Keratinocyte (primary cell): Measurements from ENCODE around the gene CDX2.

Source experiments
- CTCF ChIP-seq, 3 experiments: IDR thresholded peaks in 1 of 3; conservative IDR thresholded peaks in 1 of 3; optimal IDR thresholded peaks in 1 of 3; 2 replicates in 2 of 3; 3 replicates in 1 of 3; pipeline versions ENCODE3 to v1.5.1; 2011; ENCODE audit warnings: low read length in 3 of 3, mild to moderate bottlenecking in 3 of 3, moderate library complexity in 2 of 3, control low read depth in 1 of 3, inconsistent platforms in 1 of 3; ENCODE audit not compliant: insufficient read depth in 2 of 3; ENCODE audit errors: extremely low read depth in 1 of 3
- EZH2 ChIP-seq: IDR thresholded peaks from one replicate; pipeline ENCODE4 v1.6.1; 2012; ENCODE audit warnings: inconsistent platforms, mild to moderate bottlenecking, low read length, moderate library complexity

GRCh38 chr13:27968316-27969081 is 616 bp downstream of the CDX2 start:
- TF ChIP-seq CTCF (optimal IDR thresholded peaks at IDR 0.05 in 1 of 3, IDR thresholded peaks at IDR 0.05 in 1 of 3, conservative IDR thresholded peaks at IDR 0.05 in 1 of 3; ENCODE audit: extremely low read depth in 1 of 3, insufficient read depth in 2 of 3, low read length in 3 of 3) (no peak), EZH2 (peak; percentile 33)
